ENCODE data around the gene HMGN5. TPM values are rescaled to one million over a fixed set of nuclear protein-coding genes. Genes with fewer than 3 reads are reported as not detected.

The HMGN5 gene
- 1 to 10 TPM in 7 of 9 donors, under 1 TPM in 2; 0.56 to 3.8 (median 2.1) TPM for total RNA-seq
- 1 to 10 TPM; 2.8 to 8.8 TPM for polyA plus RNA-seq
- long read RNA-seq, donor 1, partial matches to known transcripts, result 0 of 2 reads
- long read RNA-seq, donor 1, other reads (novel, unspliced or antisense), result 1 of 2 reads
- long read RNA-seq, donor 2, partial matches to known transcripts, result 1 of 2 reads
- long read RNA-seq, donor 2, other reads (novel, unspliced or antisense), result 1 of 2 reads
- long read RNA-seq, donor 3, partial matches to known transcripts, result 0 of 4 reads
- long read RNA-seq, donor 3, other reads (novel, unspliced or antisense), result 1 of 4 reads

GRCh38 chrX:81201671-81202455 lies at the start of gene HMGN5, which contains the start of gene SH3BGRL:
TSS of gene HMGN5 (minus strand) at chrX:81201913. CDS start at chrX:81121549, 80,364 bp downstream.
TSS of gene SH3BGRL (plus strand) at chrX:81202102. CDS start at chrX:81202201, 99 bp downstream.
- Histone ChIP-seq H3K9me3 (no peaks in the 10 kb centered on the region), H3K27ac (peak within 1 kb of the TSS; percentile 36 to 82 (median 72)), H3K36me3 (no peaks in the 10 kb centered on the region), H3K27me3 (no peaks in the 10 kb centered on the region), H3K4me1 (peaks cover 0 to 13% (median 0%) of the 10 kb centered on the region in 12 donors), H3K4me3 (peak within 1 kb of the TSS; percentile 2 to 87 (median 59))
- TF ChIP-seq CTCF (IDR thresholded peaks at IDR 0.05) (no peak), POLR2A (IDR thresholded peaks at IDR 0.05) (peak in 1 of 2 donors; percentile 20)
- intact Hi-C loops (cut with DNase I), result loop anchor here in 1 of 10 donors (10.0 kb wide), 1 partner anchor 63 kb away; no protein-coding TSS in a partner anchor
- WGBS, 4 donors, result 1 to 25% (median 12%) methylated on average over 23 of the region's 23 CpGs
- ATAC-seq (peak; percentile 90 to 99 (median 98)), DNase-seq (peak; percentile 78 to 84 (median 81))

GRCh38 chrX:81241753-81242152 lies 40.0 kb upstream of the HMGN5 start:
- H3K36me3 ChIP-seq, result peaks cover 0 to 6% (median 0%) of the 10 kb centered on the region in 9 donors
- no peak overlapping the region for H3K27ac ChIP-seq
- no peaks in the 10 kb centered on the region for H3K27me3 ChIP-seq
- H3K4me3 ChIP-seq, result no peak overlapping the region
- 96 to 99% (median 98%) methylated on average over 4 to 7 of the region's 7 CpGs for WGBS, 4 donors
- intact Hi-C loops (cut with DNase I), result no loop called here
- no peaks in the 10 kb centered on the region for H3K4me1 ChIP-seq
- H3K9me3 ChIP-seq, result peaks cover 0 to 9% (median 0%) of the 10 kb centered on the region in 12 donors
- no peak for ATAC-seq
- DNase-seq, result no peak
- TF ChIP-seq POLR2A (IDR thresholded peaks at IDR 0.05) (no peak), CTCF (IDR thresholded peaks at IDR 0.05) (no peak)

- WGBS, 4 donors, result 62 to 98% (median 90%) methylated on average over 2 to 4 of the region's 4 CpGs
- Histone ChIP-seq H3K36me3 (peaks cover 0 to 6% (median 0%) of the 10 kb centered on the region in 9 donors), H3K4me1 (no peaks in the 10 kb centered on the region), H3K27ac (no peak overlapping the region), H3K4me3 (no peak overlapping the region), H3K9me3 (peaks cover 0 to 9% (median 0%) of the 10 kb centered on the region in 12 donors), H3K27me3 (no peaks in the 10 kb centered on the region)
- no peak for TF ChIP-seq CTCF (IDR thresholded peaks at IDR 0.05)
- TF ChIP-seq POLR2A (IDR thresholded peaks at IDR 0.05), result no peak
- DNase-seq (no peak), ATAC-seq (no peak)
- intact Hi-C loops (cut with DNase I), result no loop called here
Measured at GRCh38 chrX:81240701-81241331, 39.1 kb upstream of the HMGN5 start.

Measured in heart left ventricle (tissue), 16 donors.